Frontal cortex (tissue), 4 donors: ENCODE data around the gene XYLT1. TPM values are rescaled to one million over a fixed set of nuclear protein-coding genes. Genes with fewer than 3 reads are reported as not detected.
"Not testable (repeated sequence)": the region's sequence is repeated elsewhere in the genome, so short reads cannot be mapped to it uniquely, and the experiment has no call there.

ENCODE experiments used
- DNase-seq, 2 donors: peaks; one replicate each; pipeline ENCODE4 v3.0.0; 2012; ENCODE audit warnings: low spot score in 2 of 2
- FAIRE-seq: peaks from 2 replicates; lab custom pipeline; 2012; peaks lifted over from hg19 to GRCh38; lab: Jason Lieb, UNC
- total RNA-seq: library from RNA; depleted of rRNA; stranded (reverse); fragments of >200 nt; gene quantifications from one replicate; pipeline ENCODE4 v1.2.3, GENCODE V29; 2014
- donor health status: control.
- donor health status: control.
- donor health status: control.

Gene XYLT1
- total RNA-seq, 1 donor from 2014 or later = 28.9 TPM

DNA sequence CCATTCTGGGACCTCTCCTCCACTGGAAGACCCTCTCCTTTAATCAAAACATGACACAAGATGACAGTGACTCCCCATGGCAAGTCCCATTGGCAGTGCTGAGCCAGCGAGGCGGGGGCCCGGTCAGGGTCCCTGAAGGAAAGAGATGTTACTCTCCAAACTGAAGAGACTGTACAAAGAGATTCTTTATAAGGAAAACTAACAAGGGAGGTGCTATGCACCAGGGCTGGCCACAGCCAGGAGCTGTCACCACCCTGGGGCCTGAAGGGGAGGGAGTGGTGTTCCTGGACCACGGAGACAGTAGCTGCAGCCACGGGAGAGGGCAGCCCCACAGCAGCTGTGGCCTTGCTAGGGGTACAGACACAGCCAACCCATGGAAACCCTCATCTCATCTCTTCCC, 123.1 kb downstream of the XYLT1 start:
- FAIRE-seq = no peak
- no peak for DNase-seq

DNA sequence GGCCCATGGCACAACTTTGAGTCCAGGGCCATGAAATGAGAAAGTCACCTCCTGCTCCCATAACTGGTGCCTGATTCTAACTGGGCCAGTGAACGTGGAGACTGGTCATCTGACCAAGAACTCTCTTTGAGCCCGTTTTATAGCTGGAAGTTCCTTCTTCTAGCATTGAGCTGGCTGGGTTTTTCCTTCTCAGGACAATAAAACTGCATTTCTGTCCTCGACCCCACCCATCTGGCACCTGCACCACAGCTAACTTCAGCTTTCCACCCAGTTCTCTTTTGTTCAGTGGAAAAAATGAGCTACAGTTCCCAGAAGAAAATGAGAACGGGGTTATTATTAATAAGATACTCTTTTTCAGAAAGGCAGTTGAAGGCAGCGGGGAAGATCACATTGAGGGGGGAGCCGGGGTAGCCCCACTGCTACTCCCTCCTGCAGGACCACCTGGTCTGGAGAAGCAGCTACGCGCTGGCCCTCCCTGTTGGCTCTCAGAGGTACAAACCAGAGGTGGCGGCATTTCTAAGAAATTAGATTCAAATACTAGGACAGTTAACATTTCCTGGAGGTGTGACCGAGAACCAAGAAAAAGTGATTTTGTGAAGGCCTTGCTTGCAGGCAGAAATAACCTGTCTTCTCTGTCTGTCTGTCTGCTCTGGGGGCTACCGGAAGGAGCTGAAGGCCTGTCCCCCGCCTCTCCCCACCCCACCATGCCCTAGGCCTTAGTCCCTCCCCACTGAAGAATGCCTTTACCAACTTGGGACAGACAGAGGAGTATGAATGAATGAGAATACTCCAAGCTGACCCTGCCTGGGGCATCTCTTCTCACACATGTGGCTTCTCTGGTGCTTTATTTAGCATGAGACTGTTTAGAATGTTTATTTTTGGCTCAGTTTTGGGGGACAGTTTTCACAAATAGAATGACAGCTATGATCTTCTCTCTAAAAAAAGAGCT, 123.9 kb downstream of the XYLT1 start:
- DNase-seq (no peak), FAIRE-seq (no peak)

DNA sequence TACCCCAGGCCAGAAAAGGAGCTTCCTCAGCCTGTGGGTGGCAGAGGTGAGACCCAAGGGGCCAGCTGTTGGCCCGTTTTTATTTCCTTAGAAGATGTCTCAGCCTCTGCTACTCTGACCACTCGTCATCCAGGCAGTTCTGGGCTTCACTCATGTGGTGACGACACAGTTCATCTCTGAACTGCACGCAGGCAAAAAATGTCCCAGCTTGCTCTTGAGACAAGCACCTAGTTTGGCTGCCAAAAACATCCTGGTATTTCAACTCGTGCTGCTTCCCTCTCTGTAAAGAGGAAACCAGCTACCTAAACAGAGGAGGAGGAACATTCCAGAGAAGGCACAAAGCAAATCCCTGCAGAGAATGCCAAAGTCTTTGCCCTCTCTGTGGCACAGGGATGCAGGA, 125.7 kb downstream of the XYLT1 start:
- FAIRE-seq = no peak

DNA sequence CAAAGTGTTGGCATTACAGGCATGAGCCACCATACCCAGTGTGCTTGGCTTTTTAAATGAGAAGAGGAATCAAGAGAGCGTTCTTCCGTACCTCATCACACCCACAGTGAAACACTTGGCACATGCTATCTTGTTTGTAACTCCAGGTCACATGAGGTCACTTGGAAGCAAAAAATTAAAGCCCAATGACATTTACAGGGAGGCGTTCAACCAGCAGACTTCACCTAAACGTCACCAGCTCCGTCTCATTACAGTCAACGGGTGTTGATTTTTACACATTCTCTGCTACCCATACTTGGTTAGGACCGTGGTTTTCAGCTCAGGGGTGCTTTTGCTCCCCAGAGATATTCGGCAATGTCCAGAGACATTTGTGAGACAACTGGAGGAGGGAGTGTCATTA, 127.0 kb downstream of the XYLT1 start:
- FAIRE-seq (no peak), DNase-seq (no peak)

More for the DNA sequence above, 125.7 kb downstream of the XYLT1 start:
- no peak for DNase-seq

DNA sequence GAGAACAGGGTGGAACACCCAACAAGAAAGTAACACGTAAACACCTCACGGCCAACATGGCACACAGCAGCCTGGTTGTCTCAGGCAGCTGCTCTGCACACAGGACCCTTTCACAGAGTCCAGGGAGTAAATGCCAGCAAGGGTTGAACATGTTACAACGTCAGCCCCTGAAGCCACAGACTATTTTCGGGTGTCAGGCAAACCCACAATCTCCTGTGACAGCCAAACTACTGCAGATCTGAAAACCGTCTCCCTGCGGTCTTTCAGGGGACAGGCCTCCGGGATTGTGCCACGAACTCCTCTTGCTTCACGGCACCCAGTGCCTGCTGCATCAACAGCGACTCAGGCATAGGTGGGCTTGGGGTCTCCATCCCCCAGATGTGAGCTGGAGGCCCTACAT, 127.7 kb downstream of the XYLT1 start:
- no peak for DNase-seq

DNA sequence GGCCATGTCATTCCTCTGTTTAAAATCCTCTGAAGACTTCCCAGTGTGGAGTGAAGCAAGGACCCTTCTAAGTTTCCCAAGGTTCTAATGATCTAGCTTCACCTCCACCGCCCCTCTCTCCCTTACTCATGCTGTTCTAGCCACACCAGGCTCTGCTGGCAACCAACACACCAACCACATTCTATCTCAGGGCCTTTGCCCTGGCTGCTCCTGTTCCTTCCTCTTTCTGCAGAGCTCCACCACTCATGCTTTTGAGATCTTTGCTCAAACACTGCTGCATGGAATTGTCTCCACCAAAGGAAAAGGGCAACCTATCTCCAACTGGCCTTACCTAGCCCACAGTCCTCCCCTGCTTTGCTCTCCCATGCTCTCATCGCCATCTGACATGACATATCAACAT, 128.7 kb downstream of the XYLT1 start:
- DNase-seq (no peak), FAIRE-seq (no peak)

More for the DNA sequence above, 127.7 kb downstream of the XYLT1 start:
- FAIRE-seq = no peak

DNA sequence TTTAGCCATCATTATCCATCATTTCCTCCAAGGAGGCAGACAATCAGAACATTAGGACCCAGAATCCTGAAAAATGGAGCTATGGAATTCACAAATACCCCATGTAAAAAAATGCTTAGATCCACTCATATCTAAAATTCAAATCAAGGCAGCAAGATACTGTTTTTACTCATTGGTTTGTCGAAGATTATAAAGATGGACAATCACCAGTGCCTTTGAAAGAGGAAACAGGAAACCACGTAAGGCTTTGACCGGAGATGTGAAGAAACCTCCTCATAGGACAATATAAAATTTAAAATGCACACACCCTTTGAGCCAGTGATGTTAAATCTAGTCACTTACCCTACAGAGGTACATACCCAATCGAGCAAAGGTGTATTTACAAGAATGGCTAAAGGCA, 130.0 kb downstream of the XYLT1 start:
- FAIRE-seq (no peak), DNase-seq (no peak)

DNA sequence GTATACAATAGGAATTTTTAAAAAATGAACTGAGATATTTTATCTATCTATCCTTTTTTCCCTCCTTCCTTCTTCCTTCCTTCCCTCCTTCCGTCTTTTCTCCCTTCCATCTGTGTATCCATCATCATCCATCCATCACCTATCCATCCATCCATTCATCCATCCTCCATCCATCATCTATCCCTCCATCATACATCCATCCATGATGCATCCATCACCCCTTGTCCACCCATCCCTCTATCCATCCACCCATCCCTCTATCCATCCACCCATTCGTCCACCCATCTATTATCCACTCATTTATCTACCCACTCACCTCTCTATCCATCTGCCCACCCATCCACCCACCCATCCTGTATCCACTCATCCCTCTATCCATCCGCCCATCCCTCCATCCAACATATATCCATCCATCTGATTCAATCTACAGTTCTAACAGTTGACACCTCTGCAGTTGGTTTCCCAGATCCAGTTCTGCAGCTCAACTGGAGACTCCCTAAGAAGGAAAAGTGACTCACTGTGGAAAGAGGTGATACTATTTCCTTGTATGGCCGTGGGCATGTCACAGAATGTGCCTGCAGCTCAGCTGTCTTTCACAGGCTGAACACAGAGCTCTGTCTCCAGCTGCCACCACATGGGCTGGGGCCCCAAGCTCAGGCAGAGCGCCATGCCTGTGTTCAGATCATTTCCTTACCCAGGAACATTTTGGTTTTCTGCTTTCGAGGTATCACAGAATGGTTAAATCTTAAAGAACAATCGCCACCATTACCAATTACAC, 130.8 kb downstream of the XYLT1 start:
- FAIRE-seq (no peak), DNase-seq (no peak)

DNA sequence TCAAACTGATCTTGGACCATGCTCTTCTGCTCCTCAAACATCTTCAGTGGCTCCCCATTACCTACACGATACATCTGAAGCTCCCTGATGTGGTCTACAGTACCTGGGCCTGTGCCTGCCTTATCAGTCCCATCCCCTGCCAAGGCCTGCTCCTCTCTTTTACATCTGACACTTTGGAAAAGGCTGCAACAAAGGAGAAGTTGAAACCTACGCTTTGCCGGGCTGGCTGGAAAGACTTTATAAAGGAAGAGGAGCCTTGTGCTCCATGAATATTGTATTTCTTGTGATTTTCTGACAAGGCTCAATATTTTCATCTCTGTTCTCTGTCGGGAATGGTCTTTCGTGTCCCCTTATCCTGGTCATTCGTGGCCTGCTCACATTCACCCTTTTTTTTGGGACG, 132.5 kb downstream of the XYLT1 start:
- no peak for FAIRE-seq
- no peak for DNase-seq

DNA sequence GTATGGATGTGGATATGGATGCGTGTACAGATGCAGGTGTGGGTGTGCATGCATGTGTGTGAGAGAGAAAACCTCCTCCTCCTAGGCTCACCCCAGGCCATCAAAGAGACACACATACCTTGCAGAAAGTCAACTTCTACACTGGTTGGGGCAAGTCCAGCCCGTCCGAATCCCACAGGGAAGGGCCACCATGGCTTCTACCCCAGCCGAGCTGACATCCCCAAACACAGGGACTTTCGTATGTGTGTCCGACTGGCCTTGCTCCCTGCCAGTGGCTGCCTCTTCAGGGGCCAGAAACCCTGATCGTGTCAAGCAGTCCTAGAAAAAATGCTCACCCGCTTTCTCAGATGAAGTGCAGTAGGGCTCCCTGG, 134.2 kb downstream of the XYLT1 start:
- FAIRE-seq (no peak), DNase-seq (no peak)

DNA sequence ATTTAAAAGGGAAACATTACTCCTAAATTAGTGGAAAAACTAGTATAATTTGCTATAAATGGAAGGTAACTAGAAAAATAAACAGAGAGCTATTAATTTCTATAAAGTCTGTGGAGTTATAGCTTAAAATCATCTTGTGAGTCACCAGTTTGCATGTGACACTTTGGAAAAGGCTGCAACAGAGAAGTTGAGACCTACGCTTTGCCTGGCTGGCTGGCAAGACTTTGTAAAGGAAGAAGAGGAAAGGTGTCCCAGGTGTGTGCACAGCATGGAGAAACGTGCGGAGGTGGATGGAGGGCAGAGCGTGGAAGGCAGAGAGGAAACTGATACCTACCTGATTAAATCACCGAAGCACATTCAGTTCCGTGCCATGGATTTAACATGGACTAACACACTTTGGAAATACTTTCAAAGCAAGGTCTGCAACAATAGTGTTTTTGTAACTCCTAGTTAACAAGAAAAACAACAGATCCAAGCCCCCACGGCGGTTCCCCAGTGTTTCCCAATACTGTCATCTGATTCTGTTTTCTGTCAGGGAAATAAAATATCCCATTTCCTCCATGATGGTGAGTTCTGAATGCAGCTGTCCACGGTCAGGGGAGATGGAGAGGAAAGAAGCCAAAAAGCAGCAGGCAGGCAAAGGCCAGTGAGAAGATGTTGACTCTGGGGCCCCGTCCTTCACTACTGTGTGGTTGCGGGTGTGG, 134.8 kb downstream of the XYLT1 start:
- FAIRE-seq = no peak

DNA sequence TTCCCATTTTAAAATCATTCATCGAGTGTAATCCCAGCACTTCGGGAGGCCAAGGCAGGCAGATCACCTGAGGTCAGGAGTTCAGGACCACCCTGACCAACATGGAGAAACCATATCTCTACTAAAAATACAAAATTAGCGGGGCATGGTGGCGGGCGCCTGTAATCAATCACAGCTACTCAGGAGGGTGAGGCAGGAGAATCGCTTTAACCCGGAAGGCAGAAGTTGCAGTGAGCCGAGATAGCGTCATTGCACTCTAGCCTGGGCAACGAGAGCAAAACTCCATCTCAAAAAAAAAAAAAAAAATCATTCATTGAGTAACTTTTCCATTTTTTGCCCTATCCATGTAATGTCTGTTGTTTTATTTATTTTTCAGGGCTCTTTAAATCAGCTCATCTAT, 135.4 kb downstream of the XYLT1 start:
- FAIRE-seq, DNase-seq: not testable (repeated sequence)

More for the DNA sequence above, 134.8 kb downstream of the XYLT1 start:
- no peak for DNase-seq

DNA sequence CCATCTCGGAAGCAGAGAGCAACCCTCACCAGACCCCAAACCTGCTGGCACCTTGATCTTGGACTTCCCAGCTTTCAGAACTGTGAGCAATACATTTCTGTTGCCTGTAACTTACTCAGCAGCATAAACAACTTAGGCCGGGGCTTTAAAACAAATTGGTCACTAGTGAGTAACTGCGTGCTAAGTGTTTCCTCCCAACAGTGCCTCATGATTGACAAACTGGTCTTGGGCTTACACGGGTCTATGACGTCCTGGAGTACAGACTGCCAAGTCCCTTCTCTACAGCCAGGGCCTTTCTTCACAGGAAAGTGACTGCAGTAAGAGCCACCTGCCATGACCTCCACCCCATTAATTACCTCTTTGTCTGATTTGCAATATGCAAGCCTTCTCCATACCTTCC, 136.7 kb downstream of the XYLT1 start:
- DNase-seq (no peak), FAIRE-seq (no peak)

DNA sequence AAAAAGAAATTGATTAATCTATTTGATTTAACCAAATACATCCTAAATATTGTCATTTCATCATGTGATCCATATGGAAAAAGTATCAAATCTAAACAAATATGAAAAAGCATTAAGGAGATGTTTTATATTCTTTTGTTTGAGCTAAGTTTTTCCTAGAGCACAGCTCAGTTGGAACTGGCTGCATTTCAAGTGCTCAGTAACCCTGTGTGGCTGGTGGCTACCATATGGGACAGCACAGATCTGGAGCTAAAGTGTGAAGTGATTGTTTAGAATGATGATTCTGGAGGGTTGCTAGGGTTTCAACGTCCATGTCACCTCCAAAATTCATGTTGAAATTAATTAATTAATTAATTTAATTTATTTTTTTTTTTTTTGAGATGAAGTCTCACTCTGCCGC, 137.5 kb downstream of the XYLT1 start:
- DNase-seq (no peak), FAIRE-seq (no peak)

DNA sequence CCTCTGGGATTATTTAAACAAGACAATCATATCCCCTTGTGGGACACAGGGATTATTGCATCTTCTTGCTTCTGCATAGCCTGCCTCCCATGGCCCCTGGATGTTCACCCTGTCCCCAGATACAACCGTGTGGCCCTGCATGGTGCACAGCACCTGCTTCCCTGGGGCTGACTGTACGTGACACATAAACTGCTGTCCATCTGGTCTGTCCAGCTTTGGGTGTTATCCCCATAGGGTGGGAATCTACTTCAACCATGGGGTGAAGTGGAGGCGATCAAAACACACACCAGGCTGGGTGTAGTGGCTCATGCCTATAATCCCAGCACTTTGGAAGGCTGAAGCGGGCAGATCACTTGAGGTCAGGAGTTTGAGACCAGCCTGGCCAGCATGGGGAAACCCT, 138.8 kb downstream of the XYLT1 start:
- FAIRE-seq (no peak), DNase-seq (no peak)

DNA sequence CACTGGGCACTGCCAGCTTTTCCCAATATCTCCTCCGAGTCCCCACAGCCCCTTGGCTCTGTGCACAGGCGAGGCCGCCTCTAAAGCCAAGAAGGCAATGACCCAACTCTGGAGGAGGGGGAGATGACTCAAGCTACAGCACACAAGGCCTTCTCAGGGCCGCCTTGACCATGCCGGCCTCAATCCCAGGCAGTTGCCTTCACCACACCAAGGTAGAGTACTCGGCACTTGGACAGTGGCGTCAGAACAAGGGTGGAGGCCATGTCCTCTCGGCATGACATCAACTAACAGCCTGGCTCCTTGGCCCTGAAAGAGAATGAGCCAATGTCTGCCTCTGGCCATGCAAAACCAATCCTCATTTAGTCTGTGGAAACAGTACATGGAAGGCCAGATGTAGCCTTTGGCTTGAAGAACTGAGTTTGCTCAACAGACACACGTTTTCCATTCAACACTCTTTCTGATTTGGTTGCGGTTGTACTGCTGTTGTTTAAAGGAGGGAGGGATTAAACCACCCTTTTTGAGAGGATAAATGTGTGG, 139.6 kb downstream of the XYLT1 start:
- FAIRE-seq (no peak), DNase-seq (no peak)

DNA sequence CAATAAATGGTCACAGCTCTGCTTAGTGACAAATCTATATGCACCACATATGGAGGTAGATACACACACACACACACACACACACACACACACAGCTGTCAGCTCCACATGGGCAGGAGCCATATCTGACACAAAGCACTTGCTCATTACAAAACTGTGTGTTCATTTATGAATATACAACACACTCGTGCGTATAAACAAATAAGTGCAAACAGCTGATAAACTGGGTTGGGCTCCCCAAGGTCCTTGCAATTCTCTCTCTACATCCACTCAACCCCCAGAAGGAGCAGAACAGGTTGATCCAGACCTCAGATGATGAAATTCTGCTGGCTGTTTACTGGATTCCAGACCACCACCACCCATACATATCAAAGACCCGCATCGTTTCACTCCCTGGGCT, 140.7 kb downstream of the XYLT1 start:
- DNase-seq (no peak), FAIRE-seq (no peak)

DNA sequence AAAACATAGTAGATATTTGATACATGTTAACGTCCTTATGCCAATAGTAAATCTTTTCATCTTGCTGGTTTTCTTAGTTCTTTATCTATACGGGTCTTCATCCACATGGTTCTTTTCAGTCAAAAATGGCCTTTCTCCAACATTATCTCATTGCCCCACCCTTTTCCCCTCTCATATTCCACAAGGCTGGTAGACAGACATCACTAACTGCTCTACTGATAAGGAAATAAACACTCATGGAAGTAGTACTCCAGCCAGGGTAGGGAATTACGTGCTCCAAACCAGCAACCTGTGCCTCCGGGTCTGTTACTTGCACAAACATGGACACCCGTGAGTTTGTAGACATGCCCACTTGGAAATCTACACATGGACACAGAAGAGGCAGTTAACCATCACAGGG, 141.4 kb downstream of the XYLT1 start:
- DNase-seq (no peak), FAIRE-seq (no peak)

DNA sequence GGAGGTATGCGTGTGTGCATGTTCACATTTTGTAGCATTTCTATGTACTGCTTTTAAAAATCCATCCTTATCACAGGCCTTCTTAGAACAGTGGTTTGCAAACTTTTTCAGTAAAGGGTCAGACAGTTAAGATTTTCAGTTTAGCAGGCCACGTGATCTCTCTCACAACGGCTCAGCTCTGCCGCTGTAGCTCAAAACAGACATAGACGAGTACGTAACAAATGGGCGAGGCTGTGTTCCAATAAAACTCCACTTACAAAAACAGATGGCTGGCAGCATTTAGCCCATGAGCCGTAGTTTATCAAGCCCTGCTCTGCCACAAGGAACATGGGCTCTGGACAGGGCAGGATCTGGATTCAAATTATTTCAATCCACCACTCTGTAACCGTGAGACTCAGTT, 141.8 kb downstream of the XYLT1 start:
- DNase-seq = no peak
- no peak for FAIRE-seq

DNA sequence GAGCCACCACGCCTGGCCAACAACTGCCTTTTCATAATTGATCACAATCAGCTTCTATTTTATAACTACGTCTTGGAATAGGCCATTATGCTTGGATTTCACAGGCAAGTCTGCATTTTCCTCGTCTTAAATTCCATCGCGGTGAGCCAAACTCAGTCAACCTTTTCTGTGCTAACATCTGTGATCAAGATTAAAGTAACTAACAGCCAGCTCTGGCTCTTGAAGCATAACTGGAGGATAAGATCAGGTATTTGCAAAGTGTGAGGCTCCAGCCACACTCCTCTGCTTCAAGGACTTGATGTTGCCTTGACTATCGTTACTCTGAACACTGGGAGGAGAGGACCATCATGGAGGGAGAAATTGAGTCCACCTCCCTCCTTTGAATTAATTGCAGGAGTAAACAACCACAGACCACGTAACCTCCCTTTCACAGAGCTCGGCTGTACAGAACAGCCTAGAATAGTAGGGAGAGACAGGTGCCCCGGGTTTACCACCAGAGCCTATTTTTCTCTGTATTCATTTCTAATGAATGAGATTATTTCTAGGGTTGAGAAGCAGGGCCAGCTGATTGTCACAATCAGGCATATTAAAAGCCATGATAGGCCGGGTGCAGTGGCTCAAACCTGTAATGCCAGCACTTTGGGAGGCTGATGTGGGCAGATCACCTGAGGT, 143.0 kb downstream of the XYLT1 start:
- no peak for DNase-seq
- no peak for FAIRE-seq
